ENCODE results near the gene LCMT1.
"Not testable (repeated sequence)": the region's sequence is repeated elsewhere in the genome, so short reads cannot be mapped to it uniquely, and the experiment has no call there.

The LCMT1 gene

DNA sequence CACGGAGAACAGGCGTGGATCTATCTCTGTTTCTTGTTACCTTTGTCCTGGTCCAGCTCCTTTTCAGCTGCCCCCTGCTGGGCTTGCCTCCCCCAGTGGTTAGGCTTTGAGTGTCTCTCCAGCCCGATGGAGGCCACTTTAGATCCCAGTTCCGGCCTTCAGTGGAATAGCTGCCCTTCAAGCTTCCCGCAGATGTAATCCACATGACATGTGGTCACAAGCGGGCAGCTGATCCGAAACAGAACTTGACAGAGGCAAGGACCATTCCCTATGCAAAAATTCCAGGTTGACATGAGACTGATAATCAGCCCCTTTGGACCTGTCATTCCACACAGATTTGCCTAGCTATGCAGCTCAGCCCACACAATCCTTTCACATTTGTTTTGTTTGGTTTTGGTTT is 64.6 kb downstream of the LCMT1 start:
- Histone ChIP-seq H3K36me3 (ENCODE audit: control insufficient read depth in 1 of 2, insufficient read depth in 2 of 2, low read length in 2 of 2) (peaks cover 10 to 50% of the 10 kb centered on the region in 2 donors), H3K27ac (ENCODE audit: low read length) (no peak overlapping the region), H3K4me3 (ENCODE audit: low read depth in 1 of 2, low read length in 2 of 2) (no peak overlapping the region), H3K9me3 (ENCODE audit: control insufficient read depth in 1 of 2, low read length in 2 of 2) (no peaks in the 10 kb centered on the region), H3K4me1 (ENCODE audit: control insufficient read depth in 1 of 2, insufficient read depth in 2 of 2, low read length in 2 of 2) (no peaks in the 10 kb centered on the region), H3K27me3 (ENCODE audit: low read depth, low read length) (no peaks in the 10 kb centered on the region)

DNA sequence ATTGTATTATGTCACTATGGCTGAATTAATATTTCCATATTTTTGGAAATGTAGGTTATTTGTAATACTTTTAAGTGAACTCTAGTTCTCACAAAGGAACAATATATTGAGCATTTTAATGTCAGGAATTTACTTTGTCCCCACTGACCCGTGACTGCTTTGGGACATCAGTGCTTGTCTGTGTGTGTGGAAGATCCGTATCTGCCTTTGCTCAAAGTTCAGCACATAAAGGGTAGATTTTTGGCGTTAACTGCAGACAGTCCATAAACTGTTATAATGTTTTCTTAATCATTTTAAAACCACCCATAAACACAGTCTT is 65.9 kb downstream of the LCMT1 start:
- Histone ChIP-seq H3K4me1 (ENCODE audit: control insufficient read depth in 1 of 2, insufficient read depth in 2 of 2, low read length in 2 of 2) (no peaks in the 10 kb centered on the region), H3K36me3 (ENCODE audit: control insufficient read depth in 1 of 2, insufficient read depth in 2 of 2, low read length in 2 of 2) (peaks cover 7 to 39% of the 10 kb centered on the region in 2 donors), H3K27me3 (ENCODE audit: low read depth, low read length) (no peaks in the 10 kb centered on the region), H3K9me3 (ENCODE audit: control insufficient read depth in 1 of 2, low read length in 2 of 2) (no peaks in the 10 kb centered on the region), H3K27ac (ENCODE audit: low read length) (no peak overlapping the region), H3K4me3 (ENCODE audit: low read depth in 1 of 2, low read length in 2 of 2) (no peak overlapping the region)

DNA sequence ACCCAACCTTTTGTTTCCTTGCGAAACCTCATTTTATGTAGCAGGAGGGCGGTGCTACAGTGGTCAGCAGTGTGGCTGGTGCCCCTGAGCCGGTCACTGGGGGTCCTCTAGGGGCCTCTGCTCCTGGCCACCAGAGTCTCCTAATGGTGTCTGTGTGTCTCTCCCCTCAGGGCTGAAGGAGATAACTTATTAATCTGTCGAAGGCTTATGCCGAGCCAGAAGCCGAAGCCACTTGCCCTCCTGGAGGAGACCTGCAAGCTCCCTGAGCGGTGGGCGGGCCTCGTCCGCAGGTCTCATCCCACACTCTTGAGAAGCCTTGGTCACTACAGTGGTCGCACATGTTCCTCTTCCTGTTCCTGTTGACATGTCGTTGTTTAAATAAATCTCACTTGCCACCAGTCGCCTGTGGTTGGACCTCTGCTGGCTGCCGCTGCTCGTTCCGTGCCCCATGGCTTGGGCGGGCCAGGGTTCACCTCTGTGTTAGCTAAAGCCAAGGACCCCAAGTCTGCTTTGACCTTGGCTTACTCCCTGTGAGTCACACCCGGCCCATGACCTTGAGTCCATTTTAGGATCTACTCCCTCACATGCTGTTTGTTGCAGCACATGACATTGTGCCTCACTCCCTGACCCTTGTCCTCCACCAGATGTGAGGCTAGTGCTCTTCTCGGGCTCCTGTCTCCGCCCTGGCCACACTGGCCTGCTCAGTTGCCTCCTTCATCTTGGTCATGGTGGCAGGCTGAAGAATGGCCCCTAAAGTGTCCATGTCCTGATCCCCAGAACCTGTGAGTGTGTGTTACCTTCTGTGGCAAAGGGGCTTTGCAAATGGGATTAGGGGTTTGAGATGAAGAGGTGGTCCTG is 66.5 kb downstream of the LCMT1 start:
- Histone ChIP-seq H3K9me3 (ENCODE audit: control insufficient read depth in 1 of 2, low read length in 2 of 2) (no peaks in the 10 kb centered on the region), H3K27ac (ENCODE audit: low read length) (no peak overlapping the region)

DNA sequence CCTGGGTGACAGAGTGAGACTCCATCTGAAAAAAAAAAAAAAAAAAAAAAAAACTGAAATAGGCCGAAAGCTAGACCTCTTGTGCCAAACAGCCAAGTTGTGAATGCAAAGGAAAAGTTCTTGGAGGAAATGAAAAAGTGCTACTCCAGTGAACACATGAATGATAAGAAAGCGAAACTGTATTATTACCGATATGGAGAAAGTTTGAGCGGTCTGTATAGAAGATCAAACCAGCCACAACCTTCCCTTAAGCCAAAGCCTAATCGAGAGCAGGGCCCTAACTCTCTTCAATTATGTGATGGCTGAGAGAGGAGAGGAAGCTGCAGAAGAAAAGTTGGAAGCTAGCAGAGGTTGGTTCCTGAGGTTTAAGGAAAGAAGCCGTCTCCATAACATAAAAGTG is 69.7 kb downstream of the LCMT1 start:
- not testable (repeated sequence) for H3K27ac ChIP-seq (ENCODE audit: low read length); H3K4me1 ChIP-seq (ENCODE audit: control insufficient read depth in 1 of 2, insufficient read depth in 2 of 2, low read length in 2 of 2); H3K27me3 ChIP-seq (ENCODE audit: low read depth, low read length); H3K9me3 ChIP-seq (ENCODE audit: control insufficient read depth in 1 of 2, low read length in 2 of 2); H3K4me3 ChIP-seq (ENCODE audit: low read depth in 1 of 2, low read length in 2 of 2)
- peaks cover 0 to 18% of the 10 kb centered on the region in 2 donors for H3K36me3 ChIP-seq (ENCODE audit: control insufficient read depth in 1 of 2, insufficient read depth in 2 of 2, low read length in 2 of 2)

More for the DNA sequence above, 66.5 kb downstream of the LCMT1 start:
- Histone ChIP-seq H3K36me3 (ENCODE audit: control insufficient read depth in 1 of 2, insufficient read depth in 2 of 2, low read length in 2 of 2) (peaks cover 5 to 33% of the 10 kb centered on the region in 2 donors), H3K4me1 (ENCODE audit: control insufficient read depth in 1 of 2, insufficient read depth in 2 of 2, low read length in 2 of 2) (no peaks in the 10 kb centered on the region), H3K27me3 (ENCODE audit: low read depth, low read length) (no peaks in the 10 kb centered on the region), H3K4me3 (ENCODE audit: low read depth in 1 of 2, low read length in 2 of 2) (no peak overlapping the region)

DNA sequence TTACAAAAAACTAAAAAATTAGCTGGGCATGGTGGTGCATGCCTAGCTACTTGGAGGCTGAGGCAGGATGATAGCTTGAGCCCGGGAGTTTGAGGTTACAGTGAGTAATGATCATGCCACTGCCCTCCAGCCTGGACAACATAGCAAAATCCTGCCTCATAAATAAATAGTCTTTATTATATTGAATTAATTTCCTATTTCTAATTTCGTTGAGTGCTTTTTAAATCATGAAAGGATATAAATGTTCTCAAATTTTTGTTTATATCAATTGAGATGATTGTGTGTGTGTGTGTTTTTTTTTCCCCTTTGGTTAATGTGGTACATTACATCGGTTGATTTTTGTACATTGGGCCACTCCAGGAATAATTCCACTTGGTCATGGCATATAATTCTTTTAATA is 73.2 kb downstream of the LCMT1 start:
- Histone ChIP-seq H3K4me3 (ENCODE audit: low read depth in 1 of 2, low read length in 2 of 2) (no peak overlapping the region), H3K36me3 (ENCODE audit: control insufficient read depth in 1 of 2, insufficient read depth in 2 of 2, low read length in 2 of 2) (no peaks in the 10 kb centered on the region), H3K9me3 (ENCODE audit: control insufficient read depth in 1 of 2, low read length in 2 of 2) (no peaks in the 10 kb centered on the region), H3K27me3 (ENCODE audit: low read depth, low read length) (no peaks in the 10 kb centered on the region), H3K4me1 (ENCODE audit: control insufficient read depth in 1 of 2, insufficient read depth in 2 of 2, low read length in 2 of 2) (no peaks in the 10 kb centered on the region), H3K27ac (ENCODE audit: low read length) (no peak overlapping the region)

DNA sequence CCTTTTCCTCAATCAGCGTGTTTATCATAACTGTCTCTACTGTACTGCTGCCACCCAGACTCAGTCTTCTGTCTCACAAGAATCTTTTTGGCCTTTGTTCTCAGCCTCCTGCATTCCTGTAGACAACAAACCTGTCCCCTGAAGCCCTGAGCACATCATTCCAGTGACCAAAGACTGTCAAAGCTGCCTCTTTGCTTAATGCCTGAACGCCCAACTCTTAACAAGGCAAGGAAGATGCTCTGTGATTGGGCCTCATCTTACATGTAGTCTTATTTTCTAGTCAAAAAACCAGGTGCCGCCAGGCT is 75.9 kb downstream of the LCMT1 start:
- Histone ChIP-seq H3K27me3 (ENCODE audit: low read depth, low read length) (no peaks in the 10 kb centered on the region), H3K27ac (ENCODE audit: low read length) (no peak overlapping the region), H3K9me3 (ENCODE audit: control insufficient read depth in 1 of 2, low read length in 2 of 2) (no peaks in the 10 kb centered on the region), H3K36me3 (ENCODE audit: control insufficient read depth in 1 of 2, insufficient read depth in 2 of 2, low read length in 2 of 2) (no peaks in the 10 kb centered on the region), H3K4me1 (ENCODE audit: control insufficient read depth in 1 of 2, insufficient read depth in 2 of 2, low read length in 2 of 2) (no peaks in the 10 kb centered on the region), H3K4me3 (ENCODE audit: low read depth in 1 of 2, low read length in 2 of 2) (no peak overlapping the region)

DNA sequence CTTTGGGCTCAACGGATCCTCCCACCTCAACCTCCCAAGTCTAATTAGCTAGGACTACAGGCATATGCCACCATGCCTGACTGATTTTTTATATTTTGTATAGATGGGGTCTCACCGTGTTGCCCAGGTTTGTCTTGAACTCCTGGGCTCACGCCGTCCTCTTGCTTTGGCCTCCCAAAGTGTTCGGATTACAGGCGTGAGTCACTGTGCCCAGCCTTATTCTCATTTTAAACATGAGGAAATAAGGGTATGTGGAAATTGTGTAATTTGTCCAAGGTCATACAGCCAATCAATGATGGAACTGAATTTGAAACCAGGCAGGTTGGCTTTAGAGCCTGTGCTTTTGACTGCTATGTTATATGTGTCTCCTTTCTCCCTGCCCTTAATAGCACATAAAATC is 77.8 kb downstream of the LCMT1 start:
- H3K9me3 ChIP-seq (ENCODE audit: control insufficient read depth in 1 of 2, low read length in 2 of 2) = no peaks in the 10 kb centered on the region
- no peaks in the 10 kb centered on the region for H3K27me3 ChIP-seq (ENCODE audit: low read depth, low read length)
- H3K4me3 ChIP-seq (ENCODE audit: low read depth in 1 of 2, low read length in 2 of 2) = no peak overlapping the region
- H3K27ac ChIP-seq (ENCODE audit: low read length) = no peak overlapping the region
- H3K4me1 ChIP-seq (ENCODE audit: control insufficient read depth in 1 of 2, insufficient read depth in 2 of 2, low read length in 2 of 2) = no peaks in the 10 kb centered on the region
- no peaks in the 10 kb centered on the region for H3K36me3 ChIP-seq (ENCODE audit: control insufficient read depth in 1 of 2, insufficient read depth in 2 of 2, low read length in 2 of 2)

DNA sequence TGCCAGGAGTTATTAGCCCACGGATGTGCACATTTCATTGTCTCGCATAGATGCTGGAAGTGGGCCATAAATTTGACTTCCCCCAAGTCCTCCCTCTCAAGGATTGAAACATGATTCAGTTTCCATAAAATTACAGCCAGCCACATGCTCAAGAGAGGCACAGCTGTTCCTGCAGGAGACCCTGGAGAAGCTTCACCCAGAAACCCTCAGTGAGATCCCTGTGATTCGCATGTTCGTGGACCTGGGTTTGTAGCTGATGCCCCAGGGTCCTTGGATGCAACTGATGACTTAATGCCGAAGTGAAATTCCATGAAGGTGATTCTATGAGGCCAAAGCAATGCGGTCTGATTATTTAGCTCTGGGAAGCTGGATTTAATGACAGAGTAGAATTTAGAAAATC is 80.6 kb downstream of the LCMT1 start:
- no peaks in the 10 kb centered on the region for H3K4me1 ChIP-seq (ENCODE audit: control insufficient read depth in 1 of 2, insufficient read depth in 2 of 2, low read length in 2 of 2)
- H3K4me3 ChIP-seq (ENCODE audit: low read depth in 1 of 2, low read length in 2 of 2) = no peak overlapping the region
- no peaks in the 10 kb centered on the region for H3K27me3 ChIP-seq (ENCODE audit: low read depth, low read length)
- no peaks in the 10 kb centered on the region for H3K9me3 ChIP-seq (ENCODE audit: control insufficient read depth in 1 of 2, low read length in 2 of 2)
- H3K27ac ChIP-seq (ENCODE audit: low read length) = no peak overlapping the region
- no peaks in the 10 kb centered on the region for H3K36me3 ChIP-seq (ENCODE audit: control insufficient read depth in 1 of 2, insufficient read depth in 2 of 2, low read length in 2 of 2)

DNA sequence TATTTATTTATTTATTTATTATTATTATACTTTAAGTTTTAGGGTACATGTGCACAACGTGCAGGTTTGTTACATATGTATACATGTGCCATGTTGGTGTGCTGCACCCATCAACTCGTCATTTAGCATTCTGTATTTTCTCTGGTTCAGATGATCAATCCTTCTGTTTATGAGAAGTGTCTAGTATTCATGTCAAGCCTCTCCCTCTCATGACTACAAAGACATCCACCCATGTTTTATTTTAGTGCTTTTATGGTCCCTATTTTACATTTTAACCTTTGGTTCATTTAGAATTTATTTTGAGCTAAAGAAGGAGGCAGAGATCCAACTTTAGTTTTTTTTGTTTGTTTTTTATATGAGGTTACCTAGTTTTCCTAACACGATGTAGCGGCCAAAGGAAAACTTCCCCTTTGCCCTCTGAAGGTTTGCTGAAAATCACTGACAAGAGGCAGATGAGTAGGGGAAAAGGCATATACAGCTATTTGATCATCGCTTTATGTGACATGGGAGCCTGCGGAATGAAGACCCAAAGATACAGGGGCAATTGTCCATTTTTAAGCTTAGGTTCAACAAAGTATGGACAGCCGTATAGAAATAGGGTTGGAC is 82.8 kb downstream of the LCMT1 start:
- no peak overlapping the region for H3K4me3 ChIP-seq (ENCODE audit: low read depth in 1 of 2, low read length in 2 of 2)
- H3K36me3 ChIP-seq (ENCODE audit: control insufficient read depth in 1 of 2, insufficient read depth in 2 of 2, low read length in 2 of 2) = no peaks in the 10 kb centered on the region
- no peaks in the 10 kb centered on the region for H3K27me3 ChIP-seq (ENCODE audit: low read depth, low read length)
- H3K9me3 ChIP-seq (ENCODE audit: control insufficient read depth in 1 of 2, low read length in 2 of 2) = no peaks in the 10 kb centered on the region
- no peak overlapping the region for H3K27ac ChIP-seq (ENCODE audit: low read length)
- no peaks in the 10 kb centered on the region for H3K4me1 ChIP-seq (ENCODE audit: control insufficient read depth in 1 of 2, insufficient read depth in 2 of 2, low read length in 2 of 2)

DNA sequence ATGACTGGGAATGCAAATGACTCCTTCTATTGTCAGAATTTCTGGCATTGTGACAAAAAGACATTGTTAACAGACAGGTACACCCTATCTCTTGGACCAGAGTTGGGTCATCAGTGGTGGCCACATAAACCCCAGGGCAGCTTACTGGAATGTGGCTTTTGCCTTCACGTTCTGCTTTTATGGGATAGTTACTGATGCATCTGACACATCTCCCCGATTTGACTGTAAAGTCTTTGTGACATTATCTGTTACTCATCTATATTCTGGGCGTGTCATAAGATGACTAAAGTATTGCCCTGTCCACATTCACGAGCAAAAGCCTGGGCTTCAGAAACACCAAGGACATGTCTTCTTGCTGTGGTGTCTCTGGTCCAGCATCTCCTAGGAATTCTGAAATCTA is 86.5 kb downstream of the LCMT1 start:
- H3K9me3 ChIP-seq (ENCODE audit: control insufficient read depth in 1 of 2, low read length in 2 of 2) = no peaks in the 10 kb centered on the region
- no peak overlapping the region for H3K27ac ChIP-seq (ENCODE audit: low read length)
- H3K36me3 ChIP-seq (ENCODE audit: control insufficient read depth in 1 of 2, insufficient read depth in 2 of 2, low read length in 2 of 2) = no peaks in the 10 kb centered on the region
- no peak overlapping the region for H3K4me3 ChIP-seq (ENCODE audit: low read depth in 1 of 2, low read length in 2 of 2)
- H3K4me1 ChIP-seq (ENCODE audit: control insufficient read depth in 1 of 2, insufficient read depth in 2 of 2, low read length in 2 of 2) = no peaks in the 10 kb centered on the region
- no peaks in the 10 kb centered on the region for H3K27me3 ChIP-seq (ENCODE audit: low read depth, low read length)

DNA sequence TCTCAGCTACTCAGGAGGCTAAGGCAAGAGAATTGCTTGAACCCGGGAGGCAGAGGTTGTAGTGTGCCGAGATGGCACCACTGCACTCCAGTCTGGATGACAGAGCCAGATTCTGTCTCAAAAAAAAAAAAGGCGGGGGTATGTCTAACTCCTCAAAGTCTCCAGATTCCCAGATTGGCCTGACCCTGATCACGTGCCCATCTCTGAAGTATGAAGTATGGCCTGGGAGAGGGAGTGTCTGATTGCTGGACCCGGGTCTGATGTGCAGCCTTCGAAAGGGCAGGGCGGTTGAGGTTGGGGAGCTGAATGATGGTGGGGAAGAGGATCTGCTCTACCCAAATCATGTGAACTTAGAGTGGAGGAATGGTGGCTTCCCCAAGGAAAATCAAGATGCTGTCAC is 87.9 kb downstream of the LCMT1 start:
- Histone ChIP-seq H3K27me3 (ENCODE audit: low read depth, low read length) (no peaks in the 10 kb centered on the region), H3K4me1 (ENCODE audit: control insufficient read depth in 1 of 2, insufficient read depth in 2 of 2, low read length in 2 of 2) (no peaks in the 10 kb centered on the region), H3K4me3 (ENCODE audit: low read depth in 1 of 2, low read length in 2 of 2) (no peak overlapping the region), H3K27ac (ENCODE audit: low read length) (no peak overlapping the region), H3K36me3 (ENCODE audit: control insufficient read depth in 1 of 2, insufficient read depth in 2 of 2, low read length in 2 of 2) (no peaks in the 10 kb centered on the region), H3K9me3 (ENCODE audit: control insufficient read depth in 1 of 2, low read length in 2 of 2) (no peaks in the 10 kb centered on the region)

DNA sequence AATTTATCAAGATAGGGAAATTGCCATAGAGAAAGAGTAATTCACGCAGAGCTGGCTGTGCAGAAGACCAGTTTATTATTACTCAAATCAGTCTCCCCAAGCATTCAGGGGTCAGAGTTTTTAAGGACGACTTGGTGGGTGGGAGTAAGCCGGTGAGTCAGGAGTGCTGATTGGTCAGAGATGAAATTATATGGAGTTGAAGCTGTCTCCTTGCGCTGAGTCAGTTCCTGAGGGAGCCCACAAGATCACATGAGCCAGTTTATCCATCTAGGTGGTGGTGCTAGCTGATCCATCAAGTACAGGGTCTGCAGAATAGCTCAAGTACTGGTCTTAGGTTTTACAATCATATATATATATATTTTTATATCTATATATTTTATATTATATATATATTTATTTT is 99.2 kb downstream of the LCMT1 start:
- Histone ChIP-seq H3K4me3 (ENCODE audit: low read depth in 1 of 2, low read length in 2 of 2) (no peak overlapping the region), H3K4me1 (ENCODE audit: control insufficient read depth in 1 of 2, insufficient read depth in 2 of 2, low read length in 2 of 2) (no peaks in the 10 kb centered on the region), H3K27ac (ENCODE audit: low read length) (no peak overlapping the region), H3K9me3 (ENCODE audit: control insufficient read depth in 1 of 2, low read length in 2 of 2) (no peaks in the 10 kb centered on the region), H3K27me3 (ENCODE audit: low read depth, low read length) (no peaks in the 10 kb centered on the region), H3K36me3 (ENCODE audit: control insufficient read depth in 1 of 2, insufficient read depth in 2 of 2, low read length in 2 of 2) (no peaks in the 10 kb centered on the region)
